Activated effector memory CD4-positive, alpha-beta T cell treated with Interleukin-2 at 50 U/mL for 16 hours (primary cell): ENCODE data around the gene DISC1.
"Not testable (repeated sequence)": the region's sequence is repeated elsewhere in the genome, so short reads cannot be mapped to it uniquely, and the experiment has no call there.

Source experiments
- DNase-seq: peaks from one replicate; pipeline ENCODE4 v3.0.0-alpha.2; 2020

DISC1 gene

DNA sequence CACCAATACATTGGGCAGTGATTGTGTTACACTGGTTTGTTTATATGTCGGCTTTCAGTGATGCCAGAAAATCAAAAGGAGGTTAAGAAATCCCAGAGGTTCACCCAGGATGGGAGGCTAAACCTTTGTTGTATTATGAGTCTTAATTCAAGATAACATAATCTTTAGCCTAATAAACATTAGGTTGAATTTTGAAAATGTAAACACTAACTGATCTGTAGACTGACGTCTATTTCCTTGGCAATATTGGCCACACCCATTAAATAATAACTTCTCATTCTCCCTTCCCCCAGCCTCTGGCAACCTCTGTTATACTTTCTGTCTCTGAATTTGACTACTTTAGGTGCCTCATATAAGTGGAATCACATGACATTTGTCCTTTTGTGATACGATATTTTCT lies 238.7 kb downstream of the DISC1 start:
- no peak for DNase-seq

- peak; percentile 31 for DNase-seq
Observed at GRCh38 chr1:231866392-231867331, 240.1 kb downstream of the DISC1 start.

DNA sequence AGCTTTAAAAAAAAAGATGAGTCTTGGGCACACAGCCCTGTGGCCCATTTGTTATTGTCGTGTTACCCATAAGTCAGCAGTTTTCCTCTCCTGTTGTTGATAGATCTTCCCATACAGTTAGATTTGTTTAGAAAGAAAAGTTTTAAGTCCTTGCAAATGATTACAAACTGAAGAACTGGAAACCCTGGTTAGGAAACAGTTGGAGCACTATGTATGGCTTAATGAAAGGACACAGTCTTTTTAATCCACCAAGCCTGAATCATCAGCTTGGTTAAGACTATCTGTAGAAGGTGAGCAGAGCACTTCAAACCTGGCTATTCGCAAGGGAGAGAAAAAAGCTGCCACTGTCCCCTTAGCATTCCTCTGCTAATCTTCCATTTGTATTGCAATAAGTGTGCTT lies 241.0 kb downstream of the DISC1 start:
- no peak for DNase-seq

GRCh38 chr1:231869364-231869763 lies 242.8 kb downstream of the DISC1 start:
- DNase-seq: no peak

- DNase-seq: no peak
Observed at GRCh38 chr1:231871471-231871870, 244.9 kb downstream of the DISC1 start.

- no peak for DNase-seq
Observed at GRCh38 chr1:231871878-231872277, 245.3 kb downstream of the DISC1 start.

DNA sequence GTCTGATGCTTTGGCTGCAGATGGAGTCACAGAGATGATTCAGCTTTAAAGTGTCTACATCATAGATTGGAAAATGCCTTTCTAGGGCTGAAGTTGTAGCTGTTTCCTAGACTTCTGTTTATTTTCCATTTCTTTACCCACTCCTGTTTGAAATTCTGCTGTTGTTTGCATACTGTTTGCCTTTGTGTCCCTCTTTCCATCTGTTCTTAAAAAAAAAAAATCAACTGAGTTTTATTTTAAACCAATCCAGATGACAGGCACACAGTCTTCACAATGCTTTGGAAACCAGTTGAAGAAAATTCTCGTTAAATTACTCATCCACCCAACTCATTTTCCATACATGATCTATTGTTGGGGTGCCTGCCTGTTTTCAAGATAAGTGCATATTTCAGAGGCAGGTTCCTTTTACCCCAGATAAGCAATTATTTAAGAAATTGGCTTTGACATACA lies 245.9 kb downstream of the DISC1 start:
- no peak for DNase-seq

- no peak for DNase-seq
Observed at GRCh38 chr1:231878737-231879136, 252.1 kb downstream of the DISC1 start.

- DNase-seq: no peak
Observed at GRCh38 chr1:231879296-231879695, 252.7 kb downstream of the DISC1 start.

GRCh38 chr1:231882333-231882732 lies 255.7 kb downstream of the DISC1 start:
- no peak for DNase-seq

GRCh38 chr1:231882790-231883189 lies 256.2 kb downstream of the DISC1 start:
- no peak for DNase-seq

GRCh38 chr1:231883382-231883781 lies 256.8 kb downstream of the DISC1 start:
- no peak for DNase-seq

DNA sequence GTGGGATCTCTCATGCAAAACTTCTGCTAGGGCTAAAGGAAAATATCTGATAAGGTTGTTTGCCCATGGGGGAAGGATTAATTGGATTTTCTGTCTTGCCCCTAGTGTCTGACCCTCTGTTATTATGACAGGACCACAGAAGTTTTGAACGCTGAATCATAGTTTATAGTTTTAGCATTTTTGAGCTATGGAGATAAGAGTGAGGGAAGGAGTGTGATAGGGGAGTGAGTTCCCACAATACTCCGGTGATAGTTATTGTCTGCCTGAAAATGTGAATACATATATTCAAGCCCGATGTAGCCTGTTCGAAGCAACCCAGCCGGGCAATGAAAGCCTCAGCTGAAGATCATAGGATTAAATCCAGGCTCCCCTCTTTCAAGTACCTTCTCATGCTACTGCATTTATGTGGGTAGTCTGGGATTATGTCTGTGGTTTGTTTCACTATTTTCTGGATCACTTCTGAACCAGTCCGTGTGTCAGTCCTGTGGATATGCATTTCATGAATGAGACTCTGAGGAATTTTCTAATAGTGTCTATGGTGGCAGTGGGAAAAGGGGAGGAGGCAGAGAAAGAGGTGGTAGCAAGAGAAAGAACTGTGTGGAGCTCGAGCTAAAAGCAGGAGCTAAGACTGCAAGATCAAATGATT lies 258.7 kb downstream of the DISC1 start:
- no peak for DNase-seq

GRCh38 chr1:231887166-231887565 lies 260.6 kb downstream of the DISC1 start:
- no peak for DNase-seq

GRCh38 chr1:231887866-231888265 lies 261.3 kb downstream of the DISC1 start:
- DNase-seq: no peak

DNA sequence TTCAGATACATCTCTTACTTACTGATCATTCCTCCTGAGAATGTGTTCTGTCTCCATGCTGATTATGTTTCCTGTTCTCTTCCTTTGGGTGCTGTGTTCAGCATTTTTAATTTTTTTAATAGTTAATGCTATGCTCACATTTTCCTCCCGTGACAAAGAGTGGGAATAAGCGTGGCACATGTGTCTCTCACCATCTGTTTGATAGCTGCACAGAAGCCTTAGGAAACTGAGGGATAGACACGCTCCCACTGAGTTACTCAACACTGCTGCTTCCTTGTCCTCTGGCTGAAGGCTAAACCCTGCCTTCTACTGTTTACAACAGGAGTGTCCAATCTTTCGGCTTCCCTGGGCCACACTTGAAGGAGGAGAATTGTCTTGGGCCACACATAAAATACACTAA lies 264.2 kb downstream of the DISC1 start:
- no peak for DNase-seq

DNA sequence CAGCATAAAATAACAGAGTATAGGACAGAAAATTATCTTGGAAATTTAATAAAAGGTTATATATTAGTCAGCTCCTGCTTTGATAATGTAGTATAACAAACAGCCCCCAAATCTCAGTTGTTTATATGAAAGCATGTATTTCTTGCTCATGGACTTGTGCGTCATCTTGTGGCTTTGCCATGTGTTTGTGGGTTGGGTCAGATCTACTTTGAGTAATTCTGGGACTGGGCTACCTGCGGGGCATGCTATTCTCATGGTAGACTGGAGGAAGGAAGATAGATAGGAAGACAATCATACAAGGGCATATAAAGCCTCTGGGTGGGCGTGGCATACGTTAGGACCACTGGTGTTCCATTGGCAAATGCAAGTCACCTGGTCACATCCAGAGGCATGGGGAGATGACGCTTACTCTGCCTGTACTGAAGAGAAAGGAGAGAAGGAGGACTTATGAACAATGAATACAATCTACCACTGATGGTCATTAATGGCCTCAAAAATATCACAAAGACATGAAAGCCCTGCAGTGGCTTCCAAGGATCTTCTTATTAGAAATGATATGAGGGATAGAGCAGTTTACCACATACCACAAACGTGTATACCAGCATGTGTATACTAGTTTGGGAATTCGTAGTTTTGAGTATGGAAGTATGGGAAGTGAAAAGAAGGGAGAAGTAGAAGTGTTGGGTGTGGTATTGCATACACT lies 267.0 kb downstream of the DISC1 start:
- DNase-seq: no peak

DNA sequence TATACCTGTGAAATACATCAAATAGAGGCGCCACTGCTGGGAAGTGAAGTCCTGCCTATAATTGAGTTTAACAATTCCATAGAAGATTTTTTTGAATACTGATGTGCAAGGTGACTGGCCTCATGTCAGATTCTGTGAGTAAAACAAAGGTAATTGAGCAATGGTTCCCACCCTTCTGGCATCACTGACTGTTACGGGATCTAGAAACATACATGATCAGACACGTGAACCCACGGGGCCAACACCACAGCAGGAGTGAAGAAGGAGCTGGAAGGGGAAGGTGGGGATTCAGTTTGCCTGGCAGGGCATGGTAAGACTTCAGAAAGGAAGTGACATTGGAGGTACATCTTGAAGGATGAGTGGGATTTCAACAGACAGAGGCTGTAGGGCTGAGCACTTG lies 270.2 kb downstream of the DISC1 start:
- DNase-seq: no peak

DNA sequence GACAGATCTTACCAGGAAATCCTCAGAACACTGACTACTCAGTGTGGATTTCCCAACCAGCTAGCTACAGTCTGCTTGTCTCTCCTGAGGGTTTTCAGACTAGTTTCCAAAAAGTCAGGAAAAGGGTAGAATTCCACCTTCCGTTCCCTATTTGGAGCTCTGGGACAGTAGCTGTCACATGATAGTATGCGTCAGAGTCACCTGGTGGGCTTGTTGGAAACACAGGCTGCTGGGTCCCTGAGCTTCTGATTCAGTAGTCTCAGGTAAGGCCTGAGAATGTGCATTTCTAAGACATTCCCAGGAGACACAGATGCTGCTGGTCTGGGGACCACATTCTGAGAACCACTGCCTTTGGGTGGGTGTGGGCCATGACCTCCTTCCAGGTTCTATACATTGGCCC lies 272.5 kb downstream of the DISC1 start:
- no peak for DNase-seq

DNA sequence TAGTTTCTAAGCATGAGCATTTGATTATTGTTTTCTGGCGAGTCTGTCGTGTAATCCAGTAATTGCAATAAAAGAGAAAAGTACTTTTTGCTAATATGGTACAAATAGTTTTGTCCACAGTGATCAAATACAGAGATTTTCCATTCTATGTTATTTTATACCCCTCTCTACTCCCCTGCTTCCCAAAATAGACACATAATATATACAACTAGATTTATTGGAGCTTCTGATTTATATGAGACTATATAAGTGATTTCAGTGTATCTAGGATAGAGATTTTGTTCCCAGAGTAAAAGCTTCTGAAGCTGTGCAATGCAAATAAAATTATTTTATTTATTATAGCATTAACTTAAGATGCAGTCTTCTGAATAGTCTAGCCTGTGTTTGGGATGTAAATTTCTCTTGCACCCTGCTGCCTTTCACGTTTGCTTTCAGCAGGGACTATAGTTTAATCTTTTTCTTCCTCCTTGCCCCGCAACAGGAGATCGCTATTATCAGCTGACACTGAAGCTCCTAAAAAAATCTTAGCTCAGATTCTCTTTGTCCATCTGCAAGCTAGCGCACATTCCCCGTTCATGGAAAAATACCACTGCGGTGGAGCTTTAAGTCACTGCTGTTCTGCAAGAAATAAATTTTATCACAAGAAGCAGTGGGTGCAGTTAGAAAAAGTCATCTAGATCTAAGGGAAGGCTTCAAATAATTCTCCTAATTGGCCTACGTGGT lies 273.3 kb downstream of the DISC1 start:
- no peak for DNase-seq

GRCh38 chr1:231903586-231904081 lies 277.0 kb downstream of the DISC1 start:
- no peak for DNase-seq

GRCh38 chr1:231907310-231907709 lies 280.7 kb downstream of the DISC1 start:
- DNase-seq: not testable (repeated sequence)

DNA sequence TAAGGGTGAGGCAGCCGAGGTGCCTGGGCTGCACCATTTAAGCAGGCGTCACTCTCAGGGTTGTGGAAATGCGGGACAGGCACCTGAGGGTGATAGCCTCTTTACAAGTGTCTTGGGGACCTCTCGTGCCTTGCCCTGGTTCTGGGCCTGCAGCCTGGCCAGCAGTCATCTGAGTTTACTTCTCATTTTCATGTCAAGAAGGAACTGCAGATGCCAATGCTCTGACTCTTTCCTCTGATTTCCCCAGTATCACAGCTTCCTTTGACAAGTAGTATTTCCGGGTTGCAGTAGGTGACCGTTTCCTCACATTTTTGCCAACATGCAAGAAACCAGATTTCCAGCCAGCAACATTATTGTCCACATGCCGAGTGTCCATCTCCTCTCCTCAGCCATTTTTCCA lies 286.9 kb downstream of the DISC1 start:
- DNase-seq: no peak
